SW480 (cell line): ENCODE results near the gene LRRTM4.
"Not testable (repeated sequence)": the region's sequence is repeated elsewhere in the genome, so short reads cannot be mapped to it uniquely, and the experiment has no call there.

Experiments
- DNase-seq: peaks from one replicate; pipeline ENCODE4 v3.0.0-alpha.2; 2016; ENCODE audit warnings: low spot score

Gene LRRTM4

DNA sequence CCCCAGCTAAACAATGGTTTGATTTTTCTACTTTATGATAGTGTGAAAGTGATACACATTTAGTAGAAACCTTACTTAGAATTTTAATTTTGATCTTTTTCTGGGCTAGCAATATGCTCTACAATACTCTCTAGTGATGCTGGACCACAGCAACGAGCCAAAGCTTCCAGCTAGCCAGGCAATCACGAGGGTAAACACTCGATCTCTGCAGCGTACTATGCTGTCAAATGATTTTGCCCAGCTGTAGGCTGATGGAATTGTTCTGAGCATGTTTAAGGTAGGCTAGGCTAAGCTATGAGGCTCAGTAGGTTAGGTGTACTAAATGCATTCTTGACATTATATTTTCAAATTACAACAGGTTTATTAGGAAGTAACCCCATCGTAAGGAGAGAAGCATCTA is 207.5 kb downstream of the LRRTM4 start:
- no peak for DNase-seq

DNA sequence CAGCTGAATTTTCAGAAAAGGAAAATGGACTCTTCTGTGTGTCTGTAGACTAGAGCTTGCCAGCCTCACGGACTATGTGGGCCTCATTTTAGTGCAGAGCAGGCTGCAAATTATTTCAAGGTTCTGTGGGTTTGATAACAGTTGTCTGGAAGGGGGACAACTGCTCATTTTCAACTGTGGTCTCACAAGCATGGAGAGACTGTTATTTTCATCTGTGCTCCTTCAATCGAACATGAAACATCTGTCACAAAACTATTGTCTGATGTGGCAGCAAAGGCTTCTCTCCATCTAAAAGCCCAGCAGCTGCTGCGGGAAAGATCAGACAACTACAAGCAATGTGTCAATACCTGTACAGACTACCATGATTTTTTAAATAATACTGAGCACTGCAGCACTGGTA is 211.8 kb downstream of the LRRTM4 start:
- no peak for DNase-seq

DNA sequence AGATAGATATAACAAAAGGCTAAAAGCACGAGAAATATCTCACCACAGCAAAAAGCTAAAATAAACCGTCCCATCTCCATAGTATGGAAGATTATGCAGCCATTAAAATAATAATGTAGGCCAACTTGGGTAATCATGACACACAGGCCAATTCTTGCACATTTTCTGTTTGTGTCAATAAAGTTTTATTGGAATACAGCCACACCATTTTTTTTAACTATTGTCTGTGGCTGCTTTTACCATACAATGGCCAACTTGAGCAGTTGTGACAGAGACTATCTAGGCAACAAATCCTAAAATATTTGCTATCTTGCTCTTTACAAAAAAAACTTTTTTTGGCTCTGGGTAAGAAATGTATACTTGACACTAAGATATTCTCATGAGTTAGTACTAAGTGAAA is 212.5 kb downstream of the LRRTM4 start:
- no peak for DNase-seq

DNA sequence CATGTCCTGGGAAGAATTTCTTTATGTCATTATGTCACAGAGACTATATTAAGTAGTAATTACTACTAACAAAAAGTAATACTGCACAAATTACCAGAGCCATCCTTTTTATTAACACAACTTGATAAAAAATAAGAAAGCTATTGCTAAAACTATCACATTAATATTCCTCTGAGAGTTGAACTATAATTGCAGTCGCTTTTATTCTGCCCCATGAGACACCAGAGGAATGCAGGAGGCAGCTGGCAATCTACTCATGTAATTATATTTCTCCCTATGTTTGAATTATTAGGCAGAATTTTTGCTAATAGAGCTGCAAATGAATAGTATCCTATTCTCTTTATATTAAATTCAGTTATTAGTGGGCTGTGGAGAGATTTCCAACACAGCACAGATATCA is 220.7 kb downstream of the LRRTM4 start:
- no peak for DNase-seq

DNA sequence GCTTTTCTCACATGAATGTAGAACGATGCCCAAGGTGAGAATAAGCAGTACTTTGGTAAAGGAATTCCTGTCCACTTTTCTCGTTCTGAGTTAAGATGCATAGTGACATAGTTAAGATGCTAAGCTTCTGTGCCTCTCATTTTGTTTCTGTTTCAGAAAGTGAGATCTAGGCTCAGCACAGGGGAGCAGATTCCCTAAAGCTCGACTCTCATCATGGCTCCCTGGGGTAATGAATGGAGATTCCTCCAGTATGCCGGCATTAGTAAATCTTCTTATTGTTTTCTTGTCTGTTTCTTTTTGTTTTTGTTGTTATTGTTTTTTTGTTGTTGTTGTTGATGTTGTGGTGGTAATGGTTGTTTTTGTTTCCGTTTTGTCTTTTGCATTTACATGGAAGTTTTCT is 225.4 kb downstream of the LRRTM4 start:
- DNase-seq: no peak

DNA sequence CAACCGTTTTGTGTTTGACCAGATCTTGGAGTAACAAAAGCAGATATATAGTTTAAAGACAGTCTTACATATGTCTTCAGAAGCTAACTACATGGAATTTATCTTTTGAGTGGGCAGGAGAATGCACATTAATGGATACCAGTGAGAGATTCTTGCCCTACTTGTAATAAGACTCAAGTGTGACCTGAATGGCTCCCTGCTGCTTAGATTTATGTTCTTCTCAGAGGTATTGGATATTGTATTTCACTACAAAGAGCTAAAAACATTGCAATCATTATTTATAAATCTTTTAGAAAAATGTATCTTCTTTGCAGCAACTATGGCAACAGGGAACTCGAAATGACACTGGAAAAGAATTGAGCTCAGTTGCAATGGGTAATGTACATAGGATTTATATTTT is 227.7 kb downstream of the LRRTM4 start:
- DNase-seq: no peak

DNA sequence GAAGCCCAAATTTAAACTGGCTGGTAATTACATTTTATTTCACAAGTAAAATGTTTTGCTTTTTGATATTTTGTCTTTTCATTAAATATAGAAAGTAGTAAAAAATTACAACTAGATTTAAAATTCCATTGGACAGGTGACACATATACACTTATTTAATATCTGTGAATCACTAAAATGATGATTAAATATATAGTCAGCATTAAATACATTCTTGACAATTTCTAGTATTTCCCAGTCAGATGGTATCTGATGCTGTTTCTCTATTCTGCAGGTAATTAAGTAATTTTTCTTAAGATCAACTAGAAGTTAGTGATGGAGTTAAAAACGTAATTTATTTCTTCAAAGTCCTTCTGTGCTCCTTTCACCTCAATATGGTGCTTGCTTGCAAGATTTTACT is 237.8 kb downstream of the LRRTM4 start:
- DNase-seq: no peak

DNA sequence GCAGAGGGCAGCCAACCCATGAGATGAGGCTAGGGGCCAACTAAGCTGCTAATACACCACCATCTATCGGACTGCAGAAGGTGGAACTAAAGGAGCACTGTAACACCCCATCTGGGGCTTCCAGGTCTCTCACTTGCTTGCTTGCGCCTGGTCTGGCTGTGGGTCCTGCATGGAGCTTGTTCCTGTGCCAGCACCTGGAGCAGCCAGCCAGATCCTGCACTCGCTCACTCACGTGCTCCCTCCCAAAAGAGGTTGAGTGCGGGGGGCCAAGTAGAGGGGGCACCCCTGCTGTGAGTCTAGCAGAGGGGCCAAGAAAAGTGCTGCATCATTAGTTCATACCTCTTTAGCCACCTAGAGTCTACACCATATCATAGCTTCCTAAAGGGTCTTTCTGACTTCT is 250.9 kb downstream of the LRRTM4 start:
- DNase-seq: no peak

DNA sequence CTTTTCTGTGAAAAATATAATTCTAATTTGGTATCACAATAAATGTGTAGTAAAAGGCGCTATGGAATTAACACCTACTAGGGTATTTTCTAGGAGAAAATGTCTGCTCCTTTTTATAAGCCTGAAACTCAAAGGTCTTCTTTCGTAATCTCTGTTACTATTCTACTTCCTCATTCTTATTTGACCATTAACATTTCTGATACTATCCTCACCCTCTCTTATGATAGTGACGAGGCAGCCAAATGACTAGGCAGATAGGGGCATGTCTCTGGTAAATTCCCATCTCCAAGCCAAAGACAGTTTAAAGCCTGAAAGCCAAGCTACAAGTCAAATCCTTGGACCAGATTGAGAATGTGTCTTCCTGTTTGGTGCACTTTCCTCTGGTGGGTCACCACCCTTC is 251.7 kb downstream of the LRRTM4 start:
- no peak for DNase-seq

DNA sequence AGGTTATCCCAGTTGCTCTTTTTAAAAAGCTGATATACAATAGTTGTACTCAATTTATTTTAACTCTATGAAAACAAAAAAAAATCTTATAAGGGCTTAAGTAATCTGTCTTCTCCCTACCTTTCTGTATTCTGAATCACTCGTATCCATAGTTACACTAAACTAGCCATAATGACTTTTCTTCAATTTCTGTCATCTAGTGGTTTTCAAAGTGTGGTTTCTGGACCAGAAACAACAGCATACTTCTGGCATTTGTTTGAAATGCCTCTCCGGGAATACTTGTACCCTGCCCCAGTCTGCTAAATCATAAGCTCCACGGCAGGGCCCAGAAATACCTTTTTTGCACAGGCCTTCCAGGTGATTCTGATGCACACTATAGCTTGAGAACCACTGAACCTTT is 253.6 kb downstream of the LRRTM4 start:
- DNase-seq: no peak

DNA sequence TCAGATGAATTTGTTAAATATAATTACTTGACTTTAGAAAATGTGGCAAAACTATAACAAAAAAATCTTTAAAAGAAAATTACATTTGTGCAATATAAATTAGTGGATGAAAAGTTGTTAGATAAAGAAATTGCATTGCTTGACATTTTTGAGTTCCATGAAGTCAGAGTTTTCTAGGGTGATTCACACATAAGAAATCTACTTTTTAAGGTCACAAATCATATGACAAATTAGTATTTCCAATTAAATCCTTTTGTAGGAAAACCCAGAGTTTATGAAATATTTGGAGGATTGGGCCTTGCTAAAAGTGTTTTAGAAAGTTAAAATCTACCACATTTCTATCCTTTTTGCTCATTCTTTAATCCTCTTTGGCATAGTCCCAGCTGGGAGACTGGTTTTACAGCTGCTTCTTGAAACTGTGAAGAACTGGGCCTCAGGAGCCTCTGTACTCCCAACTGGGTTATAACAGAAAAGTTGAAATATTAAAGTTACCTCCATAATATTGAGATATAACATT is 289.2 kb downstream of the LRRTM4 start:
- DNase-seq: no peak

DNA sequence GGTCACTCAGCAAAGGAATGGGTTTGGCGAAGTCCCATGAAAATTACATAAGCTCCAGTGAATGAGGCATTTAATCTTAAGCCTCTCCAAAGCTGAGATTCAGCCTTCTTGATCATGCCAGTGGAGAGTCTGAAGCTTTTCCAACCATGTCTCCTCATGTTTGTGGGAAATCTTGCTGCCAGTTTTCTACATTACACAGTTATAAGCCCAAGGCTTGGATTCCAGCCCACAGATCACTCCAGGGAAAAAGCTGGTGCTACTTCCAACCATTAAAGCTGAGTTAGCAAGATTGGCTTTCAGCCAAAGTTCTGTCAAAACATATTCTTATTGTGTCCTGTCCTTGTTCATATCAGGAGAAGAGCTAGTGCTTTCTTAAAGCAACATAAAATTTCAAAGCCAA is 293.8 kb downstream of the LRRTM4 start:
- no peak for DNase-seq

DNA sequence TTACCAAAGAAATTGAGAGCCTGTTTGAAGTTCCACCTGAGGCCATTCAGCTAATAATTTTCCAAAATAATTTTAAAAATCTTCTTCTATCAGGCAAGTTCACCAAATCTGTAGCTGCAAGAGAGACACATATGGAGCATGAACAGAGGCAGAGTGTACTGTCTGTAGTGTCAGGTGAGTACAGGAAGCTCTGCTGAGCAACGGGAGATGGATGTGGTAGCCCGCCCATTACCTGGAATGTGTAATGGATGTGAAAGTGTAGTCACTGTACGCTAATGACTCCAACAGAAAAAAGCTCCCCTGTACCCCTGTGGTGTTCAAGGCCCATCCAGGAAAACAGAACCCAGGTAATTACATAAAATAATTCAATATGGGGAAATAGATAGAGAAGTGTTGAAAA is 311.5 kb downstream of the LRRTM4 start:
- no peak for DNase-seq

DNA sequence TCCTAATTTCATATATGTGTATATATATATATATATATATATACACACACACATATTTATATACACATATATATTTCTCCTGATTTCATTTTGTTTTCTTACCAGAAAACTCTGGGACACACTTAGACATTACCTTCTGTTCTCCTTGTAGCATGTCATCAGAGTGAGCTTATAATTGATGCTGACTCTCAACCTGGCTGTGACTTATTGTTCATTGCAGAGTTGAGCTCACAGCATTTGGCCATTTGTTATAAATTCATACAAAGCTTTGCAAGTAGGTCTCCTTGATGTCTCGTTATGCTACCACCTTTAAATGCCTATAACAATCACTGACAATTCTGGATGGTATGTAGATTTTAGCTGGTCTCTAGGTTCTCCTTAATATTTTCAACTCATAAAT is 314.8 kb downstream of the LRRTM4 start:
- no peak for DNase-seq

DNA sequence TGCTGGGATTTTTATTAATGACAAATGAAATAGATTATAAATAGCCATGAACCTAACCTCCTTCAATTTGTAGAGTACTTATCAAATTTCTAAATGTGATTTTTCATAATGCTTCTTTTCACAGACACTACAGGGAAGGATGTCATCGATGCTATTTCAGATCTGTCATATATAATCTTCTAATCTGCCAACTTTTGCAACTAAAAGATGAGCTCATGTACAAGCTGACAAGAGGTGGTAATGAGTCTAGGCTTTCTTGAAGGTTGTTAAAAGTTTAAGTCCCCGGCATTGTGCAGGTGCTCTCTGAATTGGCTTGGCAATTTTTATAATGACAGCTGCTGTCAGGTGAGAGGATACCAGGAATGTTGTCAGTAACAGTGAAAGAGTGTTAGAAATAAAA is 320.4 kb downstream of the LRRTM4 start:
- DNase-seq: no peak

DNA sequence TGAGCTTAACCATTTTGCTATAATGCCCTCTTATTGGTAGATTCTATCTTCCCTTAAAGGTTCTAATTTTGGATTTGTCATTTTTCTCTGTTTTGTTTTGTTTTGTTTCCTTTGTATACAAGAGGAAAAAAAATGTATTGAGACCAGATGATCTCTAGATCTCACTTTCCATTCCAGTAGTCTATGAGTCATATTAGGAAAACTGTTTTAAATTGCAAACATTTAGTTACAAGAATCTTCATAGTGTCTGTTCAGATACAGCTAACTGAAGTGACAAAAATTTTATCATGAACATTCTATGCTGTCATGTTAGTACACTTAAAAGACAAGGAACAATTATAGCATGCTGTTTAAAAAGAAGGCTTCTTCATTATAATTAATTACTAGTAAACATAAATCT is 322.8 kb downstream of the LRRTM4 start:
- DNase-seq: no peak

DNA sequence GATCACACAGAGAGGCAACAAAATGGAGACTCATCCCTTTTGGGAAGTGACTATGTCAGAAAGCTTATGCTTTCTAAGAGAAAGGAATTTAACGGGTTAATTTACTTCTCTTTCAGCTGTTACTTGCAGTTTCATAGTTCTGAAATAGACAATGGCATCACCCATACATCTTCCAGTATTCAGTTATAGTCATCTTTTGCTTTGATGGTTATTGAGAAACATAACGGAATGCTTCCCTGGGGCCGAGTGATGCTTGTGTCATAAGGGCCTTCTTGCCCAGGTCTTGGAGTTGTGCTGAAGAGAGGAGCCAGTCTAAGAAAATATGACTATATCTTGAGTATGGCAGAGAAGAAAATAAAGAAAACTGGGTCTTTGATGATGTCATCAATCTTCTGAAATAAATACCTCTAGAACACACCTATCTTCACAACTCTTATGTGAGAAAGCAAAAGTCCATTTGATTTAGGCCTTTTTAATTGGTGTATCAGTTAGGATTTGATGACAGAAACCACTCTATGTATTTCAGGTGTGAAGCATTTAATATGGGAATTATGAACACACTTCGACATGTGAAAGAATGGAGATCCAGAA is 328.2 kb downstream of the LRRTM4 start:
- no peak for DNase-seq

DNA sequence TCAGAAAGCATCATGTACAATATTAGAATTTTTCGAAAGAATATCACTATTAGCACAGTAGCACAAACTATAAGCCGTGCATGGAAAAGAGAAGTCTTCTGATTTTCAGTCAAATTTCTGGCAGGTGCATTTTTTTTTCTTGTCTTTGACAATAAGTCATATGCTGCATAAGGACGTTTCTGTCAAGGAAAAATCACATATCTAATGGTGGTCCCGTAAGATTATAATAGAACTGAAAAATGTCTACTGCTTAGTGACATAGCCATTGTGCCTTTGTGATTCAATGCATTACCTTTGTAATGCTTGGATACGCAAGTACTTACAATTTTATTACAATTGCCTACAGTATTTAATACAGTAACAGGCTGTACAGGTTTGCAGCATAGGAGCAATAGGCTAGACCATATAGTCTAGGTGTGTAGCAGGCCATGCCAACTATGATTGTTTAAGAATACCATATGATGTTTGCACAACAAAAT is 329.3 kb downstream of the LRRTM4 start:
- DNase-seq: no peak

DNA sequence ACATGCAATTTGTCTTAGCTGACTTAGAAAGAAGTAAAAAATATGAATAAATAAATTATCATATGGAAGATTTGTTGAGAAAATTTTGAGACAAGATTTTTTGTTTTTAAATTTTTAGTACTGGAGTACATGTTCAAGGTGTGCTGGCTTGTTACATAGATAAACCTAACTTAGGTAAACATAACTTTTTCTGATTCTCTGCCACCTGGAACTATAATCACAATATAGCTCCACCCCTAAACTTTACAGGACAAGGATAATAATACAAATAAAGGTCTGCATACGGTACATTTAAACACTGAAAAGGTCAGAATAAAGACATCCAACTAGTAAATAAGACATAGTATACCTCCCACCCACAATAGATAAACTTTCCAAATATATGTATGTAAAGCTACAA is 330.5 kb downstream of the LRRTM4 start:
- DNase-seq: no peak

DNA sequence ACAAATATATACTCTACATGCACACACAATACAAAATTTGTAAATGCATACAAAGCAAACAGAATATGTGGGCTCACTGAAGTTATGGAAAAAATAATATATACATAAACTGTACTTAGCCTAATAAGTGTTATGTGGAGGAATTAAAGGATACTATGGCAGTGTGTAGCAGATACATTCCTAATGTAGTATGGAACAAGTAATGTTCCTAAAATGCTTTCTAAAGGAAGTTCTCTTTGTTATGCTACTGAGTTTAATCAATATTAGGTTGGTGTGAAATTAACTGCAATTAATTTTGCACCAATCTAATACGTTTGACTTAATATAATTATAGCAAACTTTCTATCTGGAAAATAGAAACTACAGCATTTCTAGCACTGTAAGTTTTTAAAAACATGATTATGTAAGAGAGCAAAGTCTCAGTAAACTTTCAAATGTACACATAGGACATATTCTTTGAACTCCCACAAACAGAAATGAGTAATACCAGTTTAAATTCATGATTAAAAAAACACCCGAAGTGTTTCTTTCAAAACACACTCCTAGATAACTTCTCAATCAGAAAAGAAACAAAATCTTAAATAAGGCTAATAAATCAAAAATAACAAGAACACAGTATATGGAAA is 331.3 kb downstream of the LRRTM4 start:
- no peak for DNase-seq

DNA sequence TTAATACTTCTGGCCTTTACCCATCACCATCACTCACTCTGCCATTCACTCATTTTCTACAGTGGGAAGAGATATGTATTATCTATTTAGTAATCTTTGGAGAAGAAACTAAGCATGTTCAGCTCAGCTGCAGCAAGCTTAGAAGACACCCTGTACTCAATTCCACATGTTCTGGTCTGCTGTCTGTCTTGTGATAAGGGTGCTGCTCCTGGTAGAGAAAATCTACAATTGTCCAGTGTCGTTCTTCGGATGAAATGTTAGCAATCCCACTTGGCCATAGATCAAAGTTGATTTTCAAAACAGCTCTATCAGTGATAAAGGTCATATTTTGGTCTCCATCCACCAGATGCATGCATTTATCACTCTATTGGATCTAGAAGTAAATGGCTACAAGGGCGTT is 337.1 kb downstream of the LRRTM4 start:
- no peak for DNase-seq

DNA sequence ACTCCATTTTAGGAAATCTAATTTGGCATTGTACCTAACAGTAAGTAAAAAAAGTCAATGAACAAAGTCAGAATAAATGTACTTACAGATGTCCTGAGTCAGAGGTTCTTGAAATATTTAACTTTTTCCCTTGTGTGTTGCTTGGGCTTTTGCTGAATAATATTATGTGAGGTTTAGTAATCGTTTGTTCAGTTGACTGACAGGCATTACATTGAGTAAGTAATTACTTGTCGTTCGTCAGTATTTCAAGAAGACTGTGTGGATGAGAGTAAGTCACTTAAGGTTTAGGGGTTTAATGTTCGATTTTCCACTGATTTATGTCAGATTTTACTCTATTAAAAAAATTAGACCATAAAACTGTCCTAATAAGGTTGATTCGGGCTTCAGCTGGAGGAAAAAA is 342.9 kb downstream of the LRRTM4 start:
- DNase-seq: no peak

DNA sequence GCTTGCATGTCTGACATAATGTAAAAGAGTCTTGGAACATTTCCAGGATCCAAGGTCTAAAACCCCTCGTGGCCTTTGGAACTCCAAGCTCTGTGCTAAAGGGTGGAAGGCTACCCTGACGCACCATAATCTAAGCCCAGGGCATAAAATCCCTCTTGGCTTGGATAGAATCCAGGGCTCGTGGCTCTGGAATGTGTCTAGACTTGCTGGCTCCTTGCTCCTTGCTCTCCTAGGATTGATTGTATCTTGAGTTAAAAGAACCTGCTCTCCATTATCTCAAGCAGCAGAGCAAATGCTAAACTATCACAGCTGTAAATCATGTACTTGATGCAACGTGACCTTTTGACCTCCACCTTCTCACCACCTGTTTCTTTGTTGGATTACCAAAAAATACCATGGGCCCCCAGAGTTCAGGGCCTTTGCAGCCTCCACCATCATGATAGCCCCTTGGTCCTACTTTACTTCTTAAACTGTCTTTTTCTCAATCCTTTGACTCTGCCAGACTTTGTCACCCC is 346.9 kb downstream of the LRRTM4 start:
- not testable (repeated sequence) for DNase-seq

DNA sequence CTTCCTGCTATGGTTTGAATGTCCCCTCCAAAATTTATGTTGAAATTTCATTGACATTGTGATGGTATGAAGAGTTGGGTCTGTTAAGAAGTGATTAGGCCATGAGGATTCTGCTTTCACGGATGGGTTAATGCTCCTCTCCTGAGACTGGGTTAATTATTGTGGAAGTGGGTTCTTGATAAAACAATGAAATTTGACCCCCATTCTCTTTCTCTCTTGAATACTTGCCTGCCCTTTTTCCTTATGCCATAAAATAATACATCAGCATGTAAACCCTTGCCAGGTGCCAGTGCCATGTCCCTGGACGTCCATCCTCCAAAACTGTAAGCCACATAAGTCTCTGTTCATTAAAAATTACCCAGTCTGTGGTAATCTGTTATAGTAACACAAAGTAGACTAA is 352.8 kb downstream of the LRRTM4 start:
- no peak for DNase-seq
